GM12874 (cell line): ENCODE data around the gene IRF8.

Source experiments
- CTCF ChIP-seq: IDR thresholded peaks from 2 replicates; pipeline ENCODE4 v1.5.1; 2011; ENCODE audit warnings: low read depth, mild to moderate bottlenecking, control low read depth, low read length, moderate library complexity; ENCODE audit not compliant: insufficient read depth

IRF8 gene

GRCh38 chr16:85919271-85920267 lies 20.6 kb downstream of the IRF8 start:
- no peak for TF ChIP-seq CTCF

GRCh38 chr16:85921026-85921425 lies 22.1 kb downstream of the IRF8 start:
- no peak for TF ChIP-seq CTCF

GRCh38 chr16:85923153-85924021 lies 24.4 kb downstream of the IRF8 start:
- no peak for TF ChIP-seq CTCF

- TF ChIP-seq CTCF: no peak
These were observed 25.7 kb downstream of the IRF8 start for GRCh38 chr16:85924675-85925074.

- TF ChIP-seq CTCF: no peak
These were observed 27.4 kb downstream of the IRF8 start for GRCh38 chr16:85926370-85926769.

GRCh38 chr16:85927371-85927770 lies 28.4 kb downstream of the IRF8 start:
- TF ChIP-seq CTCF: no peak

- TF ChIP-seq CTCF: no peak
These were observed 29.0 kb downstream of the IRF8 start for GRCh38 chr16:85927959-85928358.
